H1 (cell line): ENCODE results near the gene ANK2. TPM values are rescaled to one million over a fixed set of nuclear protein-coding genes. Genes with fewer than 3 reads are reported as not detected.

Source experiments
- CREB1 ChIP-seq: IDR thresholded peaks from 2 replicates; pipeline ENCODE4 v1.6.1; 2012; ENCODE audit warnings: inconsistent platforms
- KDM5A ChIP-seq: fragments of 200-600 bp; IDR thresholded peaks from 2 replicates; pipeline ENCODE4 v1.7.1; 2012; ENCODE audit warnings: mild to moderate bottlenecking, low read length, inconsistent platforms, mixed read lengths
- TAF7 ChIP-seq: optimal IDR thresholded peaks from 2 replicates; pipeline ENCODE3; 2011; ENCODE audit warnings: low read depth, mild to moderate bottlenecking, inconsistent platforms, low read length, moderate library complexity, borderline replicate concordance
- YY1 ChIP-seq: IDR thresholded peaks from 2 replicates; pipeline ENCODE4 v1.6.1; 2011; ENCODE audit warnings: low read depth, mild to moderate bottlenecking, low read length
- polyA plus RNA-seq, 7 experiments: library from polyadenylated mRNA; depleted of rRNA in 3 of 7; stranded (reverse) in 5 of 7; unstranded in 2 of 7; fragments of >200 nt in 5 of 7; fragments of 200-250 nt in 2 of 7; gene quantifications; 1 replicate in 5 of 7; 2 replicates in 1 of 7; 4 replicates in 1 of 7; pipeline versions ENCODE4 v1.2.1 to v1.2.3, GENCODE V29; 2011 to 2013; ENCODE audit warnings: missing spikeins in 2 of 7, mixed read lengths in 2 of 7
- total RNA-seq: library from RNA; stranded (reverse); fragmentation: NEBNext Ultra II Directional; extraction: Animal tissue kit (Norgen Biotek cat#: 25700); gene quantifications from 2 replicates; pipeline ENCODE4 v1.2.1, GENCODE V29; 2021
- TF ChIP-seq, protein P1 (sequence below): IDR thresholded peaks from 2 replicates; pipeline ENCODE4 v1.6.1; 2012; ENCODE audit warnings: low read length, inconsistent platforms

ANK2 gene
- total and polyA plus RNA-seq, 2 of the 8 experiments (the other 6 are each of a cell fraction or from before 2014, with no cell fraction given), result 14.2 to 35.1 TPM

DNA sequence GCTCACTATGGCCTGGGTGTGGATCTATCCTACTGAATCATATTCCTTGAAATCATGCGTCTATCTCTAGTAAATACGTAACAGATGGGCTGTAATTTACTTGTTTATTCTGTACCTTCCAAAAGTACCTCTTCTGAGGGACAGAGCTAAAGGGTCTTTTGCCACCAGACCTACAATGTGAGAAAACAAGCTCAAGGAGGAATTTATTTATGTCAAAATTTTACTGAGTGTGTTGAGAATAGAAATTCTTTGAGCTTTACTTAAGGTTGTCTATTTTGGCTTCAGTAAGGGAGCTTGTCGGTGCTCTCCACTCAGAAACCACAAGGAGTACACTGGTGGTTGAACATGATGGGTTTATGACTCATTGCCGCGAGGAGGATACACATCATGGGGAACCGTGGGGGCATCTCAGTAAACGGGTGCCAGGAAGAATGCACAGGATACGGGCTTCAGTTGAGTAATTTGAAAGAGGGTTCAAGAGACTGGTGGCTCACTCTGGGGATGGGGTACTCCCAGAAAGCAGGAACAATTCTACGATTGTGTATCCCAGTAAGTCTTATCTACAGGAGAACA lies 3.0 kb downstream of the ANK2 start (continued):
- TF ChIP-seq KDM5A (no peak), YY1 (no peak), TAF7 (no peak), CREB1 (no peak)
- TF ChIP-seq, protein P1, sequence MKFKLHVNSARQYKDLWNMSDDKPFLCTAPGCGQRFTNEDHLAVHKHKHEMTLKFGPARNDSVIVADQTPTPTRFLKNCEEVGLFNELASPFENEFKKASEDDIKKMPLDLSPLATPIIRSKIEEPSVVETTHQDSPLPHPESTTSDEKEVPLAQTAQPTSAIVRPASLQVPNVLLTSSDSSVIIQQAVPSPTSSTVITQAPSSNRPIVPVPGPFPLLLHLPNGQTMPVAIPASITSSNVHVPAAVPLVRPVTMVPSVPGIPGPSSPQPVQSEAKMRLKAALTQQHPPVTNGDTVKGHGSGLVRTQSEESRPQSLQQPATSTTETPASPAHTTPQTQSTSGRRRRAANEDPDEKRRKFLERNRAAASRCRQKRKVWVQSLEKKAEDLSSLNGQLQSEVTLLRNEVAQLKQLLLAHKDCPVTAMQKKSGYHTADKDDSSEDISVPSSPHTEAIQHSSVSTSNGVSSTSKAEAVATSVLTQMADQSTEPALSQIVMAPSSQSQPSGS, result no peak
- TF ChIP-seq, all 59 proteins: peak for 0
